GM21526 (cell line): ENCODE data around the gene LSM4.
"Not testable (repeated sequence)": the region's sequence is repeated elsewhere in the genome, so short reads cannot be mapped to it uniquely, and the experiment has no call there.

Source experiments
- ATAC-seq: cut with Tn5 transposase; IDR thresholded peaks from one replicate; pipeline ENCODE4 v1.9.1; 2021; ENCODE audit warnings: moderate library complexity; ENCODE audit not compliant: unreplicated experiment, low FRiP score

LSM4 gene

DNA sequence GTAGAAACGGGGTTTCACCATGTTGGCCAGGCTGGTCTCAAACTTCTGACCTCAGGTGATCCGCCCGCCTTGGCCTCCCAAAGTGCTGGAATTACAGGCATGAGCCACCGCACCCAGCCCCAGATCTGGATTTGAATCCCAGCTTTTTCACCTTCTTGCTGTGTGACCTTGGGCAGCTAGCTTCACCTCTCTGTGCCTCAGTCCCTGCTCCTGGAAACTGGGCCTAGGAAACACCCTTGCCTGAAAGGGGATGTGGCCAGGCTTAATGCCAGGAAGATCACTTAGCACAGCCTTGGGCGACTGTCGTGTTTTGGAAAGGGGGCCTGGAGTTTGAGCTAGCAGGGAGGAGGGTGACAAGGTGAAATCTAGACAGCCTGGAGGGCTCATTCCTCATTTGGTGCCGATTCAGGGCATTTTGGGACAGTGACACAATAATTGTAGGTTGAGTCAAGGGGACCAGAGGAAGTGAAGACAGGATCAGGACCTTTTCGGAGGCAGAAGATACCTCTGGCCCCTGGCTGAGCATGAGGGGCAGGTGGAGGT is 19.3 kb upstream of the LSM4 start:
- ATAC-seq: no peak

DNA sequence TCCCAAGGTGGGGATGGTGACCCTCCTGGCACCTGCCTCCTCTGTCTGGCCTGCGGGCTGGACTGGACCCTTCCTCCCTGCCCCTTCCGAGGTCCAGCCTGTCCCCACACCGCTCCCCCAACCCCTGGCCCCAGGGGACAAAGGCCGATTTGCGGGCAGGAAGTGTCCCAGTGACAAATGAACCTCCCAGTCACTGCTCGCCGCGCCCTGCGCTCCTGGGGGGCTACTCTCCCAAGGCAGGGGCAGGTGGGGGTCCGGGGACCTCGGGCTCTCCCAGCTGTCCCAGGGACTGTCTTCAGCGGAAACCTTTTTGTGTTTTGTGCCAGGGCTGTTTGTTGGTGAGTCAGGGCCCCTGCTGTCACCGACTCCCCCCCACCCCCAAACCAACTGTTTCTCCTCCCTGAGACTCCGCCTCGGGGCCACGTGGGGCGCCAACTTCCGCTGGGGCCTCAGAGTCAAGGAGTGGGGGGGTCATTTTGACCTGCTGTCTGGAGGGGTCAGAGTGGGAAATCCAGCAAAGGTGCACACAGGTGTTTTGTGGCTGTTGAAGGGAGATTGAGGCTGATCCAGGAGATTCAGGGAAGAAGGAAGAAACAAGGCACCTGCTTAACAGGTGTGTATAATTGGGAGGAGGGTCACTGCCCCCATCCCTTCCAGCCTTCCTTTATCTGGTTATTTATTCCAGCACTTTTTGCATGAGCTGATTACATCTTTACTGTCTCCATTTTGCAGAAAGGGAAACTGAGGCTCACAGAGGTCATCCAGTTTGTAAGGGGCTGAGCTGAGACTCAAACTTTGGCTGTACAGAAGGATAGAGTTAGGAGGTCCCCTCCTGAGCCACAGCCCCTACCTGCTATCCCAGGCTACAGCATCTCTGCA is 18.4 kb upstream of the LSM4 start:
- ATAC-seq: no peak

- ATAC-seq: no peak
Observed at GRCh38 chr19:18340190-18340989, 17.5 kb upstream of the LSM4 start, which contains the start of gene PGPEP1. TSS of gene PGPEP1 (plus strand) at chr19:18340598. CDS start at chr19:18340682, 84 bp downstream.

- ATAC-seq: no peak
Observed at GRCh38 chr19:18339723-18340122, 16.8 kb upstream of the LSM4 start.

GRCh38 chr19:18338541-18338940 is 15.7 kb upstream of the LSM4 start:
- no peak for ATAC-seq

GRCh38 chr19:18336121-18336520 is 13.2 kb upstream of the LSM4 start:
- no peak for ATAC-seq

DNA sequence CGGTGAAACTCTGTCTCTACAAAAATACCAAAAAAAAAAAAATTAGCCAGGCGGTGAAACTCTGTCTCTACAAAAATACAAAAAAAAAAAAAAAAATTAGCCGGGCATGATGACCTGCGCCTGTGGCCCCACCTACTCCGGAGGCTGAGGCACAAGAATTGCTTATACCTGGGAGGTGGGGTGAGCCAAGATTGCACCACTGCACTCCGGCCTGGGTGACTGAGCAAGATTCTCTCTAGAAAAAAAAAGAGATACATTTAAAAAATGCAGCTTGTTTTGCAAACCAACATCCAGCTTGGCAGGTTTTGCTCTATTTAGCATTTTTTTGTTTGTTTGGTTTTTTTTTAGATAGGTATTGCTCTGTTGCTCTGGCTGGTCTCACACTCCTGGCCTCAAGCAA is 10.8 kb upstream of the LSM4 start:
- no peak for ATAC-seq

DNA sequence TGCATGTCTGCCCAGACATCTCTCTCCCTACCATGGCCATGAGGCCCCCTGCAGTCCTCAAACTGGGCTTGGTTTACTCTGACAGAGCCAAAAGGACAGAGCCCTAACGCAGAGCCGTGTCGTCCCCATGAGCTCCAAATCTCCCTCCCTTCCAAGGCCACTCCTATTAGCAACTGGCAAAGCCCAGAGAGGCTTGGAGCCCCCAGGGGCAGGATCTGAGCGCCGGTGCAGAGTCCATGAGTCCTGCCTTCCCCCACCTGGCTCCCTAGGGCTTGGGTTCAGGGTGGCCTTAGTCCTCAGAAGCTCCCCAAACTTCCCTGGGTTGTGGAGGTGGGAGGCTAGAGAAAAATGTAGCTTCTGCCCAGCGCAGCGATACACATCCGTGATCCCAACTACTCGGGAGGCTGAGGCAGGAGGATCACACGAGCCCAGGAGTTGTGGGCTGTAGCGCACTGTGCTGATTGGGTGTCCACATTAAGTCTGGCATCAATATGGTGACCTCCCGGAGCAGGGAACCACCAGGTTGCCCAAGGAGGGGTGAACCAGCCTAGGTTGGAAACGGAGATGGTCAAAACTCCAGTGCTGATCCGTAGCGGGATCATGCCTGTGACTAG is 10.1 kb upstream of the LSM4 start:
- ATAC-seq: no peak

- ATAC-seq: no peak
Observed at GRCh38 chr19:18330868-18331267, 8.0 kb upstream of the LSM4 start.

- no peak for ATAC-seq
Observed at GRCh38 chr19:18329035-18329376, 6.1 kb upstream of the LSM4 start.

GRCh38 chr19:18328340-18329034 is 5.6 kb upstream of the LSM4 start:
- ATAC-seq: peak; percentile 65

DNA sequence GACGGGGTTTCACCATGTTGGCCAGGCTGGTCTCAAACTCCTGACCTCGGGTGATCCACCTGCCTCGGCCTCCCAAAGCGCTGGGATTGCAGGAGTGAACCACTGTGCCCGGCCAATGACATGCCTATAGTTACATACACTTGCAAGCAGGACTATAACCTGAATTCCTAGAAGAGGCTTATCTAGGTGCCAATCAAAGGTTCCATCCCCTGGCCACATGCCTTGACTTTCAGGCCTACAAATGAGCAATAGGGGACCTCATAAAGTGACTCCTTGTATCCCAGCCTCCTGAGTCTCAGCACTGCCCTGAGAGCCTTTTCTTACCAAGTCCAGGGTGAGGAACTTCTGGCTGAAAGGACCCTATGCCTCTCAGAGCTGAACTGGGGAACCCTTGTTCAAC is 3.9 kb upstream of the LSM4 start:
- ATAC-seq: no peak

GRCh38 chr19:18324373-18324731 is 1.5 kb upstream of the LSM4 start:
- ATAC-seq: not testable (repeated sequence)

- no peak for ATAC-seq
Observed at GRCh38 chr19:18322318-18322758, 538 bp downstream of the LSM4 start.

DNA sequence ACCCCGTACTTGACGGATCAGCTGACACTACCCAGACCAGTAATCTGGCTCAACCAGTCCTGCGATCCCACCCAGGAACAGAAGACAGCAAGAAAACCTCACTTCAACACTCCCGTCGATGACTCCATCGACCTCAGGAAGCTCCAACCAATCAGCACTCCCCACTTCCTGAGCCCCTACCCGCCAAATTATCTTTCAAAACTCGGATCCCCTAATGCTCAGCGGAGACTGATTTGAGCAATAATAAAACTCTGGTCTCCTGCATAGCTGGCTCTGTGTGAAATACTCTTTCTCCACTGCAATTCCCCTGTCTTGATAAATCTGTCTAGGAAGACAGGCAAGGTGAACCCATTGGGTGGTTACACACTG is 1.2 kb downstream of the LSM4 start:
- ATAC-seq: no peak

DNA sequence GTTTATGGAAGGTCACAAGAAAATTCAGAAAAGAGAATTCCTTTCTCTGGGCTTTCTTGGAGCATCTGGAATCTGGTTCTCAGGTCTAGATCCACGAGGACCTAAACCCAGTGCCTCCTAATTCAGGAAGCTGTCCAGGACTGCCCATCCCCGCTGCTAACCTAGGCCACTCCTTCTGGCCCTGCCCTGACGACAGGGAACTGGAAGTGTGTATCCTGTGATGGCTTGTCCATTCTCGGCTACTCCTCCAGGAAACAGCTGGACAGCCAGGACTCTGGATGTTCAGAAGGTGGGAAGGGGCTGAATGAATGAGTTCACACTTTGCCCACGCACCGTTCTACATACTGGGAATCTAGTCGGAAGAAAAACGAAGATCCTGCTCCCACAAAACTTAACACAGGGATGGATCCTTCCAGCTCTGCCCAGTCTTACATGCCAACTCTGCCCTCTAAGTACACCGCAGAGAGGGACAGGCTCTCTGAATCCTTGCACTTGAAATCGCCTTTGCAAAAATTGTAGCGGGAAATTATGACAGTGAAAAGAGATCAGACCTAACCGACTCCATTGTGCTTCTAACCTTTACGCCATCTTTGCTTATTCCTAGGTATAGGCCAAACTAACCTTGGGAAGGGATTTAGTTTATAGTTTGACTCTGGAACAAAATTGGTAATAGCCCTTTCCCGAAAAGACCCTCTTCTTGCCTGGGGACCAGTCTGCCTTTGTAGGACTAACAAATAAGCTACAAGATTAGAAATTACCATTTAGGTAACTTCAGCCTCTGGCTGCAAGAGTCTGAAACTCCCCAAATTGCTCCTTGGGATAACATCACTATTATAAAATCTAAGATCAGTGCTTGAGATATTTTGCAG is 1.8 kb downstream of the LSM4 start:
- no peak for ATAC-seq

- no peak for ATAC-seq
Observed at GRCh38 chr19:18319591-18320135, 3.2 kb downstream of the LSM4 start.

GRCh38 chr19:18317961-18318800 is 4.7 kb downstream of the LSM4 start:
- no peak for ATAC-seq
